Measurements from ENCODE around the gene SPSB2.

GRCh38 chr12:6830999-6831398 lies 42.1 kb downstream of the SPSB2 start:
- TF ChIP-seq GATA3 (IDR thresholded peaks at IDR 0.05; ENCODE audit: low read depth, low read length) (no peak), GATA2 (IDR thresholded peaks at IDR 0.05; ENCODE audit: low read depth, low read length) (no peak)
